ENCODE results near the gene CAMK2N2.

DNA sequence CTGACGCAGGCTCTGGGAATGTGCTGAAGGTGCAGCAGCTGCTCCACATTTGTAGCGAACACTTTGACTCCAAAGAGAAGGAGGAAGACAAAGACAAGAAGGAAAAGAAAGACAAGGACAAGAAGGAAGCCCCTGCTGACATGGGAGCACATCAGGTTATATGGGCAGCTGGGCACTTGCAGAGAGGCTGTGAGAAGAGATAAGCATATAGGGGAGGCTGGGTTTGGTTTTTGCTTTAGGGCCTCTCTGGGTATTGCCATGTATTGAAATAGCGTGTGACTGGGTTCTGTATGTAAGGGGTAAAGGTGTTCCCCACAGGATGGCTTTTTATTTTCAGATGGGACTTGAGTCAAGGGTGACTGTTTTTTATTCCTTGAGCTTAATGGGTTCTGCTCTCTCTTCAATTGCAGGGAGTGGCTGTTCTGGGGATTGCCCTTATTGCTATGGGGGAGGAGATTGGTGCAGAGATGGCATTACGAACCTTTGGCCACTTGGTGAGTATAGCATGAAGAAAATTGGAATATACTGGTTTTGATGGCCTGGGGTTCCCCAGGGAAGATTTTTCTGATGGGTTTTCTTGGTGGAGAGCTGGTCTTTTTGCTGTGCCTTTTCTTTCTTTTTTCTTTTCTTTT, 45.1 kb upstream of the CAMK2N2 start:
- TF ChIP-seq EZH2 (IDR thresholded peaks at IDR 0.05; ENCODE audit: insufficient read depth, poor library complexity, severe bottlenecking) (no peak), EZH2phosphoT487 (IDR thresholded peaks at IDR 0.05; ENCODE audit: insufficient read depth, low read depth) (no peak)
